HUES6 (cell line): Measurements from ENCODE around the gene MYL5.

Source experiments
- H3K27ac ChIP-seq: 2 replicates; pipeline ENCODE4 v1.7.0; 2013; ENCODE audit warnings: low read depth, mild to moderate bottlenecking, low read length, inconsistent platforms
- H3K27me3 ChIP-seq: 2 replicates; pipeline ENCODE4 v1.6.1; 2013; ENCODE audit warnings: low read length; ENCODE audit not compliant: control insufficient read depth, insufficient read depth
- H3K36me3 ChIP-seq: 2 replicates; pipeline ENCODE4 v1.6.1; 2013; ENCODE audit warnings: low read length; ENCODE audit not compliant: control insufficient read depth, insufficient read depth
- H3K4me1 ChIP-seq: 2 replicates; pipeline ENCODE4 v1.6.1; 2013; ENCODE audit warnings: low read length; ENCODE audit not compliant: control insufficient read depth, insufficient read depth
- H3K4me3 ChIP-seq: 2 replicates; pipeline ENCODE4 v1.5.1; 2013; ENCODE audit warnings: low read depth, low read length
- H3K9ac ChIP-seq: one replicate; pipeline ENCODE4 v1.6.1; 2013; ENCODE audit warnings: mild to moderate bottlenecking, low read length
- H3K9me3 ChIP-seq: 2 replicates; pipeline ENCODE4 v1.6.1; 2013; ENCODE audit warnings: low read depth, low read length; ENCODE audit not compliant: control insufficient read depth, insufficient read depth

Gene MYL5

GRCh38 chr4:683982-684622, 9.8 kb downstream of the MYL5 start:
- Histone ChIP-seq H3K4me1 (peaks cover 34% of the 10 kb centered on the region), H3K9ac (no peak overlapping the region)

GRCh38 chr4:684623-685327, 10.4 kb downstream of the MYL5 start:
- Histone ChIP-seq H3K9me3 (no peaks in the 10 kb centered on the region), H3K27me3 (no peaks in the 10 kb centered on the region), H3K4me1 (peaks cover 40% of the 10 kb centered on the region), H3K4me3 (no peak overlapping the region), H3K9ac (no peak overlapping the region), H3K36me3 (no peaks in the 10 kb centered on the region), H3K27ac (no peak overlapping the region)

More at GRCh38 chr4:683982-684622, 9.8 kb downstream of the MYL5 start:
- H3K36me3 ChIP-seq: no peaks in the 10 kb centered on the region
- no peak overlapping the region for H3K4me3 ChIP-seq
- no peaks in the 10 kb centered on the region for H3K27me3 ChIP-seq
- no peaks in the 10 kb centered on the region for H3K9me3 ChIP-seq
- no peak overlapping the region for H3K27ac ChIP-seq

DNA sequence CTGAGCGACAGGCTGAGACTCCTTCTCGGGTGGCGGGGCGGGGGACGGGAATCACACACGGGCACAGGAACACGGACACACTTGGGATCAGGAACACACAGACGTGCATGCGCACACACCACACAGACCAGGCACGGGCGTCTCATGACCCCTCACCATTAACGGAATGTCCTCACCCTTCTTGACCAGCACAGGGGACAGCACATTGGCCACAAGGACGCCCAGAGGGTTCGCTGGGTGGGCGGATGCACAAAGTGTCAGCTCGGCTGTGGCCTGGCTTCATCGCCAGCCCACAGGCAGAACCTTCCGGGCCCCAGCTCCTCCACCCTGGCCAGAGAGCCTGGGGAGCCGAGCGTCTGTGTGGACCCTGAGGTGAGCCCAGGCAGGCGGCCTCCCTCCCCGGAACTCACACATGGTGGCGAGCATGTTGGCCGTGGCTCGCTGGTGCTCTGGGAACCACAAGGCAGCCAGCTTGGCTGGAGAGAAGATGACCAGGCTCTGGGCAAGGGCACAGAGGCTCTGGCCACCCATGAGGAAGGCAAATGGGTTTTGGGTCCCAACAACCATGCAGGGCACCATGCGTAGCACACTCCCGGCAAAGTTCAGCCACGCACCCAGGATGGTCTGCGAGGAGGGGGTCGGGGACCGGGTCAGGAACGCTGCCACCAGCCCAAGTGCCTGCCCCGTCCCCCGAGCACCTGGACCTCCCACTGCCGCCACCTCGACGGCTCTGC, 11.5 kb downstream of the MYL5 start:
- H3K9me3 ChIP-seq: no peaks in the 10 kb centered on the region
- no peaks in the 10 kb centered on the region for H3K36me3 ChIP-seq
- H3K27ac ChIP-seq: no peak overlapping the region
- no peaks in the 10 kb centered on the region for H3K27me3 ChIP-seq
- peaks cover 36% of the 10 kb centered on the region for H3K4me1 ChIP-seq
- no peak overlapping the region for H3K9ac ChIP-seq
- H3K4me3 ChIP-seq: no peak overlapping the region

- no peaks in the 10 kb centered on the region for H3K27me3 ChIP-seq
- H3K27ac ChIP-seq: no peak overlapping the region
- H3K9ac ChIP-seq: no peak overlapping the region
Measured at GRCh38 chr4:686413-687040, 12.2 kb downstream of the MYL5 start.

GRCh38 chr4:687048-687970, 13.0 kb downstream of the MYL5 start:
- peaks cover 34% of the 10 kb centered on the region for H3K4me1 ChIP-seq
- no peak overlapping the region for H3K9ac ChIP-seq
- H3K36me3 ChIP-seq: no peaks in the 10 kb centered on the region
- H3K9me3 ChIP-seq: no peaks in the 10 kb centered on the region
- no peak overlapping the region for H3K27ac ChIP-seq
- H3K27me3 ChIP-seq: no peaks in the 10 kb centered on the region
- H3K4me3 ChIP-seq: no peak overlapping the region

More at GRCh38 chr4:686413-687040, 12.2 kb downstream of the MYL5 start:
- no peak overlapping the region for H3K4me3 ChIP-seq
- no peaks in the 10 kb centered on the region for H3K9me3 ChIP-seq
- peaks cover 34% of the 10 kb centered on the region for H3K4me1 ChIP-seq
- no peaks in the 10 kb centered on the region for H3K36me3 ChIP-seq

- no peak overlapping the region for H3K9ac ChIP-seq
- no peak overlapping the region for H3K27ac ChIP-seq
- no peaks in the 10 kb centered on the region for H3K27me3 ChIP-seq
- no peaks in the 10 kb centered on the region for H3K9me3 ChIP-seq
- peaks cover 43% of the 10 kb centered on the region for H3K4me1 ChIP-seq
- H3K4me3 ChIP-seq: peak overlapping the region; percentile 63
- no peaks in the 10 kb centered on the region for H3K36me3 ChIP-seq
Measured at GRCh38 chr4:687971-688853, 13.9 kb downstream of the MYL5 start.

GRCh38 chr4:688854-689681, 14.7 kb downstream of the MYL5 start, which contains the start of gene SLC49A3:
SLC49A3 (minus strand) TSS chr4:689151; CDS start chr4:689127, 24 bp downstream.
- Histone ChIP-seq H3K9me3 (no peaks in the 10 kb centered on the region), H3K4me3 (peak within 1 kb of the TSS; percentile 63), H3K36me3 (no peaks in the 10 kb centered on the region), H3K4me1 (peaks cover 39% of the 10 kb centered on the region), H3K27me3 (no peaks in the 10 kb centered on the region), H3K27ac (peak within 1 kb of the TSS; percentile 48; the same call in 1 of the 2 replicates), H3K9ac (peak within 1 kb of the TSS; percentile 64)

DNA sequence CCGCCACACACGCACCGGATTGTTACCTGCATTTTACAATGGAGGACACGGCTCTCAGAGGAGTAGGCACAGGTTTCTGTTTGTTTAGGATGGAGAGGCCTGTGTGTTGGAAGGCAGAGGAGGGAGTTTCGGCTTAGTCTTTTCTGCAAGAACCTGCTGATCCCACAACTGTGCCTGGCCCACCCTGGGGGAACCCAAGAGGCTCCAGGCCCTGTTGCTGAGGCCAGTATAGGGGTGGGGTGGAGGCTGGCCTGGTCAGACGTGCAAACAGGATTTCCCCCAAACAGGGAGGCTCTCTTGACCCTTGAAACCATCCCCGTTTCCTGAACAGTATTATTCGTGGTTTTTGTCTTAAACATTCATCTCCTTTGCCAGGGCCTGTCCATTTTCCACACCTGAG, 15.4 kb downstream of the MYL5 start:
- no peaks in the 10 kb centered on the region for H3K27me3 ChIP-seq
- peak overlapping the region; percentile 64 for H3K9ac ChIP-seq
- H3K36me3 ChIP-seq: no peaks in the 10 kb centered on the region
- peaks cover 36% of the 10 kb centered on the region for H3K4me1 ChIP-seq
- H3K27ac ChIP-seq: peak overlapping the region; percentile 48; the same call in 1 of the 2 replicates
- peak overlapping the region; percentile 63 for H3K4me3 ChIP-seq
- no peaks in the 10 kb centered on the region for H3K9me3 ChIP-seq
